ENCODE results near the gene CHAT.

The CHAT gene

GRCh38 chr10:49698679-49699078, 84.8 kb downstream of the CHAT start:
- H3K4me3 ChIP-seq (ENCODE audit: low read depth in 1 of 2, low read length in 1 of 2), result no peak overlapping the region
- TF ChIP-seq CTCF (IDR thresholded peaks at IDR 0.05), result no peak

DNA sequence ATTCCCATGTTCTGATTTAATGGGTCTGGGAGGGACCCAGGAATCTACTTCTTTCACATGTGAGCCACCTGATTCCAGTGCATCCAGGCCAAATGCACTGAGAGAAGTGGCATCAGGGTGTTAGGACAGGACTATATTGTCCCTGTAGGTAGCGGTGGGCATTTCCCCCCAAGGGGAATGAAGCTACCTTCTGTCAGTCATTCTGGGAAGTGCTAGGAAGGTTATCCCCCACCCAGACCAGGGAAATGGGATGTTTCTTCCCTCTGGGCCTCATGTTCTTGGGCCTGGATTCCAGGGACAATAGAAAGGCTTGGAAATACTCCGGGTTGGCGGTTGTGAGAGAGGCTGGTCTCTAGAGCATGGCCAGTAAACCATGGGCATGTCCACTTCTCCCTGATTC, 86.4 kb downstream of the CHAT start:
- Histone ChIP-seq H3K27ac (no peak overlapping the region), H3K36me3 (no peaks in the 10 kb centered on the region), H3K4me3 (ENCODE audit: low read depth in 1 of 2, low read length in 1 of 2) (no peak overlapping the region), H3K27me3 (peaks cover 38% of the 10 kb centered on the region), H3K9me3 (no peaks in the 10 kb centered on the region), H3K4me1 (ENCODE audit: control insufficient read depth in 1 of 2, insufficient read depth in 1 of 2, low read depth in 1 of 2, low read length in 1 of 2) (no peaks in the 10 kb centered on the region)
- TF ChIP-seq CTCF (IDR thresholded peaks at IDR 0.05), result no peak

More at GRCh38 chr10:49698679-49699078, 84.8 kb downstream of the CHAT start:
- Histone ChIP-seq H3K4me1 (ENCODE audit: control insufficient read depth in 1 of 2, insufficient read depth in 1 of 2, low read depth in 1 of 2, low read length in 1 of 2) (no peaks in the 10 kb centered on the region), H3K9me3 (no peaks in the 10 kb centered on the region), H3K36me3 (no peaks in the 10 kb centered on the region), H3K27ac (no peak overlapping the region), H3K27me3 (peaks cover 51% of the 10 kb centered on the region)

DNA sequence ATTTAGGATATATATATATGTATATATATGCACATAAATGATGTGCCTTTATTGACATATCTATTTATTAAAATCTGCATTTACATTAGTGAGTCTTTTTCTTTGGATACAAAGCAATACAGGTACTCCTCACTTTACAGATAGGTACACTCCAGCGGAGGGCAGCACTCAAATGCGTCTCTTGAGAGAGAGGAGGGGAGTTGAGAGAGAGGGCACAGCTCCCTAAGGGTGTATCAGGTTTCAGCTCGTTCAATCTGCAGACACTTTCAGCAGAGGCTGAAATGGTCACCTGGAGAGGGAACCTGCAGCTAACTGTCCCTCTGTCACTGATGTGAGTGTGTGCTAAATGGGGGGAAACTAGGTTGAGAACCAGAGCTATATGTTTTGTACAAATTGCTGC, 87.2 kb downstream of the CHAT start:
- Histone ChIP-seq H3K27ac (no peak overlapping the region), H3K36me3 (no peaks in the 10 kb centered on the region), H3K9me3 (no peaks in the 10 kb centered on the region), H3K4me3 (ENCODE audit: low read depth in 1 of 2, low read length in 1 of 2) (no peak overlapping the region), H3K4me1 (ENCODE audit: control insufficient read depth in 1 of 2, insufficient read depth in 1 of 2, low read depth in 1 of 2, low read length in 1 of 2) (no peaks in the 10 kb centered on the region), H3K27me3 (peaks cover 36% of the 10 kb centered on the region)
- TF ChIP-seq CTCF (IDR thresholded peaks at IDR 0.05), result no peak

DNA sequence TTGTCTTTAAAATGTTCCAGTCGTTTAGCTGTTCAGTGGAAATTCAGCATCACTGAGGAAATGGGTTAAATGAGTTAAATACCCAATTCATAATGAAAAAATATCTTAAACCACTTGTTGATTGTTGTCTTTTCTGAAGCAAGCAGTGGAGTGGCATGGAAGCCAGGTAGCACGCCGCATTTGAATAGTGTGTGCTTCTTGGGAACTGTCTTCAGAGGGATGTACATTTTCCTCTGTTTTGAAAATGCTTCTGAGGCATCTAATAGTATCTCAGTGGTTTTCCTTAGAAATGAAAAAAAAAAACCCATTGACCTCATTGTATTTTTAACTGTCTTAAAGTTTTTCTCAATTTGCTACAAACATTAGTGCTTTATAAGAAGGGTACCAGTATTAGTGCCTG, 93.7 kb downstream of the CHAT start:
- H3K36me3 ChIP-seq, result no peaks in the 10 kb centered on the region
- no peaks in the 10 kb centered on the region for H3K4me1 ChIP-seq (ENCODE audit: control insufficient read depth in 1 of 2, insufficient read depth in 1 of 2, low read depth in 1 of 2, low read length in 1 of 2)
- no peak overlapping the region for H3K4me3 ChIP-seq (ENCODE audit: low read depth in 1 of 2, low read length in 1 of 2)
- H3K27me3 ChIP-seq, result peaks cover 39% of the 10 kb centered on the region
- no peaks in the 10 kb centered on the region for H3K9me3 ChIP-seq
- H3K27ac ChIP-seq, result no peak overlapping the region
- no peak for TF ChIP-seq CTCF (IDR thresholded peaks at IDR 0.05)

GRCh38 chr10:49709934-49710333, 96.1 kb downstream of the CHAT start:
- Histone ChIP-seq H3K27ac (no peak overlapping the region), H3K36me3 (no peaks in the 10 kb centered on the region), H3K27me3 (peaks cover 39% of the 10 kb centered on the region), H3K4me3 (ENCODE audit: low read depth in 1 of 2, low read length in 1 of 2) (no peak overlapping the region), H3K4me1 (ENCODE audit: control insufficient read depth in 1 of 2, insufficient read depth in 1 of 2, low read depth in 1 of 2, low read length in 1 of 2) (no peaks in the 10 kb centered on the region), H3K9me3 (no peaks in the 10 kb centered on the region)
- no peak for TF ChIP-seq CTCF (IDR thresholded peaks at IDR 0.05)

DNA sequence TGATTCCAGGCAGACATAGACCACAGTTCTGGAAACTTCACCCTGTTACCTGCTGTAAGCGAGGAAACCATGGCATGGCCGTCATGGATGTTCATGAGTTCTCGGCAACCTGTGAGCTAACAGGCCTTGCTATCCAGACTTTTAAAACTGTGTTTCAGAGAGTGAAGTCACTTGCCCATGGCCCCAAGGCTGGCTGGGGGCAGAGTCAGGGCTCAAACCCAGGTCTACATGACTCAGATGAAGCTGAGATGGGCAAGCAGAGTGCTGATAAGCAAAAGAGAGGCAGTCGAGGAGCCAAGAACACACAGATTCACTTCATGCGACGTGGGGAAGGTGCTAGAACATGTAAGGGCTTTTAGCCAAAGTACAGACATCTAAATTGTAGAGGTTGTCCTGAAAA, 97.1 kb downstream of the CHAT start:
- H3K27ac ChIP-seq, result no peak overlapping the region
- no peaks in the 10 kb centered on the region for H3K4me1 ChIP-seq (ENCODE audit: control insufficient read depth in 1 of 2, insufficient read depth in 1 of 2, low read depth in 1 of 2, low read length in 1 of 2)
- no peaks in the 10 kb centered on the region for H3K36me3 ChIP-seq
- peaks cover 39% of the 10 kb centered on the region for H3K27me3 ChIP-seq
- no peaks in the 10 kb centered on the region for H3K9me3 ChIP-seq
- no peak overlapping the region for H3K4me3 ChIP-seq (ENCODE audit: low read depth in 1 of 2, low read length in 1 of 2)
- TF ChIP-seq CTCF (IDR thresholded peaks at IDR 0.05), result no peak
